ENCODE results near the gene MGME1. TPM values are rescaled to one million over a fixed set of nuclear protein-coding genes. Genes with fewer than 3 reads are reported as not detected.

The MGME1 gene
- total and polyA plus RNA-seq, 2 of the 13 experiments (the other 11 are each of a cell fraction or from before 2014, with no cell fraction given) = 36.7 to 66.6 TPM

DNA sequence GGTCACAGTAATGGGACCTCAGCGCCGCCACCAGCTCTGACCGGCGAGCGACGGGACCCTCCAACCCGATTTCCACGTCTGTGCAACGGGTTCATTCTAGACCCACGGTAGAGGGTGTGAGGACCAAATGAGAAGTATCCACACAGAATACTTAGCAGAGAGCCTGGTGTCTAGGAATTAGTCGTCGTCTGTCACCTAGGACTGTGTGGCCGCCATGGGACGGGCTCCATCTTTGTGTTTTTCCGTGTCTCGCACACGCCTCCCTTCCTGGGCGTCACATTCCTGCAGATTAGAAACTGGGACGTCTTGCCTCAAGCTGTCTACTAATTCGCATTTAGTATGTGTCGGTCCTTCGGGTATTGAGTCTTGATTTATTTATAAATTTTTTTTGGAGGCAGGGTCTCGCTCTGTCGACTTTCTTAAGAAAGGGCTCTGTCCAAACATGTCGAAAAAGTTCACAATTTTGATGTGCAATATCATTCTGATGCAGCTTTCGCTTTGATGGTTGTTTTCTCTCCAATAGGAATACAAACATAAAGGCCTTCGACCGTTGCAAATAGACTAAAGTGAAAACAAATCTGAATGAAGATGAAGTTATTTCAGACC, 563 bp downstream of the MGME1 start (continued):
- TF ChIP-seq, protein P1, sequence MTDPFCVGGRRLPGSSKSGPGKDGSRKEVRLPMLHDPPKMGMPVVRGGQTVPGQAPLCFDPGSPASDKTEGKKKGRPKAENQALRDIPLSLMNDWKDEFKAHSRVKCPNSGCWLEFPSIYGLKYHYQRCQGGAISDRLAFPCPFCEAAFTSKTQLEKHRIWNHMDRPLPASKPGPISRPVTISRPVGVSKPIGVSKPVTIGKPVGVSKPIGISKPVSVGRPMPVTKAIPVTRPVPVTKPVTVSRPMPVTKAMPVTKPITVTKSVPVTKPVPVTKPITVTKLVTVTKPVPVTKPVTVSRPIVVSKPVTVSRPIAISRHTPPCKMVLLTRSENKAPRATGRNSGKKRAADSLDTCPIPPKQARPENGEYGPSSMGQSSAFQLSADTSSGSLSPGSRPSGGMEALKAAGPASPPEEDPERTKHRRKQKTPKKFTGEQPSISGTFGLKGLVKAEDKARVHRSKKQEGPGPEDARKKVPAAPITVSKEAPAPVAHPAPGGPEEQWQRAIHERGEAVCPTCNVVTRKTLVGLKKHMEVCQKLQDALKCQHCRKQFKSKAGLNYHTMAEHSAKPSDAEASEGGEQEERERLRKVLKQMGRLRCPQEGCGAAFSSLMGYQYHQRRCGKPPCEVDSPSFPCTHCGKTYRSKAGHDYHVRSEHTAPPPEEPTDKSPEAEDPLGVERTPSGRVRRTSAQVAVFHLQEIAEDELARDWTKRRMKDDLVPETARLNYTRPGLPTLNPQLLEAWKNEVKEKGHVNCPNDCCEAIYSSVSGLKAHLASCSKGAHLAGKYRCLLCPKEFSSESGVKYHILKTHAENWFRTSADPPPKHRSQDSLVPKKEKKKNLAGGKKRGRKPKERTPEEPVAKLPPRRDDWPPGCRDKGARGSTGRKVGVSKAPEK (CRISPR knock-in tag; IDR thresholded peaks at IDR 0.05; ENCODE audit: borderline replicate concordance) = 0 out of 2 replicates have a peak, but pooled peaks have one; percentile 73
- TF ChIP-seq SP1 (IDR thresholded peaks at IDR 0.05) (no peak), SP1 (CRISPR knock-in tag; IDR thresholded peaks at IDR 0.05) (no peak), ZFP82 (CRISPR knock-in tag; IDR thresholded peaks at IDR 0.05; ENCODE audit: borderline replicate concordance) (no peak; the same call in 1 of the 2 replicates), ZNF232 (CRISPR knock-in tag; IDR thresholded peaks at IDR 0.05; ENCODE audit: borderline replicate concordance) (no peak), ZNF781 (CRISPR knock-in tag; IDR thresholded peaks at IDR 0.05; ENCODE audit: borderline replicate concordance, not compliant biosample characterization) (peak; percentile 16), NR2F1 (CRISPR knock-in tag; IDR thresholded peaks at IDR 0.05) (no peak; a peak in 2 of 4 replicates), ZNF501 (CRISPR knock-in tag; IDR thresholded peaks at IDR 0.05) (0 out of 2 replicates have a peak, but pooled peaks have one; percentile 1), MLLT10 (CRISPR knock-in tag; IDR thresholded peaks at IDR 0.05) (peak; percentile 16; the same call in 1 of the 2 replicates), RFX1 (IDR thresholded peaks at IDR 0.05) (no peak), GFI1 (CRISPR knock-in tag; IDR thresholded peaks at IDR 0.05; ENCODE audit: borderline replicate concordance) (no peak; the same call in 1 of the 2 replicates), KLF15 (CRISPR knock-in tag; IDR thresholded peaks at IDR 0.05; ENCODE audit: borderline replicate concordance) (0 out of 2 replicates have a peak, but pooled peaks have one; percentile 49), ZNF83 (CRISPR knock-in tag; IDR thresholded peaks at IDR 0.05; ENCODE audit: borderline replicate concordance) (0 out of 2 replicates have a peak, but pooled peaks have one; percentile 24), PHB2 (IDR thresholded peaks at IDR 0.05; ENCODE audit: partially characterized antibody) (no peak), SMYD3 (CRISPR knock-in tag; IDR thresholded peaks at IDR 0.05) (no peak), ZNF326 (CRISPR knock-in tag; IDR thresholded peaks at IDR 0.05; ENCODE audit: borderline replicate concordance) (0 out of 2 replicates have a peak, but pooled peaks have one; percentile 14), GLI4 (CRISPR knock-in tag; IDR thresholded peaks at IDR 0.05; ENCODE audit: borderline replicate concordance) (no peak)
- TF ChIP-seq, protein P2, sequence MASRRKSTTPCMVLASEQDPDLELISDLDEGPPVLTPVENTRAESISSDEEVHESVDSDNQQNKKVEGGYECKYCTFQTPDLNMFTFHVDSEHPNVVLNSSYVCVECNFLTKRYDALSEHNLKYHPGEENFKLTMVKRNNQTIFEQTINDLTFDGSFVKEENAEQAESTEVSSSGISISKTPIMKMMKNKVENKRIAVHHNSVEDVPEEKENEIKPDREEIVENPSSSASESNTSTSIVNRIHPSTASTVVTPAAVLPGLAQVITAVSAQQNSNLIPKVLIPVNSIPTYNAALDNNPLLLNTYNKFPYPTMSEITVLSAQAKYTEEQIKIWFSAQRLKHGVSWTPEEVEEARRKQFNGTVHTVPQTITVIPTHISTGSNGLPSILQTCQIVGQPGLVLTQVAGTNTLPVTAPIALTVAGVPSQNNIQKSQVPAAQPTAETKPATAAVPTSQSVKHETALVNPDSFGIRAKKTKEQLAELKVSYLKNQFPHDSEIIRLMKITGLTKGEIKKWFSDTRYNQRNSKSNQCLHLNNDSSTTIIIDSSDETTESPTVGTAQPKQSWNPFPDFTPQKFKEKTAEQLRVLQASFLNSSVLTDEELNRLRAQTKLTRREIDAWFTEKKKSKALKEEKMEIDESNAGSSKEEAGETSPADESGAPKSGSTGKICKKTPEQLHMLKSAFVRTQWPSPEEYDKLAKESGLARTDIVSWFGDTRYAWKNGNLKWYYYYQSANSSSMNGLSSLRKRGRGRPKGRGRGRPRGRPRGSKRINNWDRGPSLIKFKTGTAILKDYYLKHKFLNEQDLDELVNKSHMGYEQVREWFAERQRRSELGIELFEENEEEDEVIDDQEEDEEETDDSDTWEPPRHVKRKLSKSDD (CRISPR knock-in tag; IDR thresholded peaks at IDR 0.05; ENCODE audit: low read depth) = no peak
- TF ChIP-seq, protein P3, sequence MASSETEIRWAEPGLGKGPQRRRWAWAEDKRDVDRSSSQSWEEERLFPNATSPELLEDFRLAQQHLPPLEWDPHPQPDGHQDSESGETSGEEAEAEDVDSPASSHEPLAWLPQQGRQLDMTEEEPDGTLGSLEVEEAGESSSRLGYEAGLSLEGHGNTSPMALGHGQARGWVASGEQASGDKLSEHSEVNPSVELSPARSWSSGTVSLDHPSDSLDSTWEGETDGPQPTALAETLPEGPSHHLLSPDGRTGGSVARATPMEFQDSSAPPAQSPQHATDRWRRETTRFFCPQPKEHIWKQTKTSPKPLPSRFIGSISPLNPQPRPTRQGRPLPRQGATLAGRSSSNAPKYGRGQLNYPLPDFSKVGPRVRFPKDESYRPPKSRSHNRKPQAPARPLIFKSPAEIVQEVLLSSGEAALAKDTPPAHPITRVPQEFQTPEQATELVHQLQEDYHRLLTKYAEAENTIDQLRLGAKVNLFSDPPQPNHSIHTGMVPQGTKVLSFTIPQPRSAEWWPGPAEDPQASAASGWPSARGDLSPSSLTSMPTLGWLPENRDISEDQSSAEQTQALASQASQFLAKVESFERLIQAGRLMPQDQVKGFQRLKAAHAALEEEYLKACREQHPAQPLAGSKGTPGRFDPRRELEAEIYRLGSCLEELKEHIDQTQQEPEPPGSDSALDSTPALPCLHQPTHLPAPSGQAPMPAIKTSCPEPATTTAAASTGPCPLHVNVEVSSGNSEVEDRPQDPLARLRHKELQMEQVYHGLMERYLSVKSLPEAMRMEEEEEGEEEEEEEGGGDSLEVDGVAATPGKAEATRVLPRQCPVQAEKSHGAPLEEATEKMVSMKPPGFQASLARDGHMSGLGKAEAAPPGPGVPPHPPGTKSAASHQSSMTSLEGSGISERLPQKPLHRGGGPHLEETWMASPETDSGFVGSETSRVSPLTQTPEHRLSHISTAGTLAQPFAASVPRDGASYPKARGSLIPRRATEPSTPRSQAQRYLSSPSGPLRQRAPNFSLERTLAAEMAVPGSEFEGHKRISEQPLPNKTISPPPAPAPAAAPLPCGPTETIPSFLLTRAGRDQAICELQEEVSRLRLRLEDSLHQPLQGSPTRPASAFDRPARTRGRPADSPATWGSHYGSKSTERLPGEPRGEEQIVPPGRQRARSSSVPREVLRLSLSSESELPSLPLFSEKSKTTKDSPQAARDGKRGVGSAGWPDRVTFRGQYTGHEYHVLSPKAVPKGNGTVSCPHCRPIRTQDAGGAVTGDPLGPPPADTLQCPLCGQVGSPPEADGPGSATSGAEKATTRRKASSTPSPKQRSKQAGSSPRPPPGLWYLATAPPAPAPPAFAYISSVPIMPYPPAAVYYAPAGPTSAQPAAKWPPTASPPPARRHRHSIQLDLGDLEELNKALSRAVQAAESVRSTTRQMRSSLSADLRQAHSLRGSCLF (CRISPR knock-in tag; IDR thresholded peaks at IDR 0.05; ENCODE audit: borderline replicate concordance) = no peak

Data from HepG2 (cell line).